Adrenal gland (tissue), 12 donors: ENCODE results near the gene ANP32A. TPM values are rescaled to one million over a fixed set of nuclear protein-coding genes. Genes with fewer than 3 reads are reported as not detected.

ENCODE experiments used
- DNase-seq, 7 donors: peaks; one replicate each; pipeline ENCODE4 v3.0.0-alpha.2; 2019 to 2020
- H3K27ac ChIP-seq, 5 donors: fragments of 200-600 bp; sonication (generic) in 4 of 5; 1 replicate in 3 of 5; 2 replicates in 2 of 5; pipeline versions ENCODE4 v1.5.1 to v1.8.0; 2016 to 2020; ENCODE audit warnings: mild to moderate bottlenecking in 1 of 5
- H3K27me3 ChIP-seq: fragments of 200-600 bp; 2 replicates; pipeline ENCODE4 v1.8.0; 2021
- H3K36me3 ChIP-seq, 2 donors: fragments of 200-600 bp; replicated peaks in 1 of 2; 1 replicate in 1 of 2; 2 replicates in 1 of 2; pipeline versions ENCODE4 v1.5.1 to v1.8.0; 2018 to 2022
- H3K4me1 ChIP-seq, 2 donors: fragments of 200-600 bp; replicated peaks in 1 of 2; 1 replicate in 1 of 2; 2 replicates in 1 of 2; pipeline versions ENCODE4 v1.5.1 to v1.8.0; 2018 to 2021
- H3K4me3 ChIP-seq, 4 donors: fragments of 200-600 bp; sonication (generic) in 3 of 4; one replicate each; pipeline ENCODE4 v1.5.1; 2016 to 2018
- H3K9me3 ChIP-seq, 3 donors: fragments of 200-600 bp; sonication (generic) in 1 of 3; replicated peaks in 1 of 3; 1 replicate in 2 of 3; 2 replicates in 1 of 3; pipeline versions ENCODE4 v1.5.1 to v1.8.0; 2016 to 2021
- CTCF ChIP-seq, 6 experiments: fragments of 450-650 bp in 4 of 6; fragments of 200-600 bp in 2 of 6; sonication (generic) in 1 of 6; IDR thresholded peaks; 1 replicate in 5 of 6; 2 replicates in 1 of 6; pipeline versions ENCODE4 v1.5.1 to v1.8.0; 2016 to 2021; ENCODE audit warnings: antibody characterized with exemption in 6 of 6, mild to moderate bottlenecking in 2 of 6, moderate library complexity in 1 of 6
- POLR2A ChIP-seq, 2 donors: fragments of 450-650 bp; IDR thresholded peaks; one replicate each; pipeline ENCODE4 v1.6.1; 2017; ENCODE audit warnings: antibody characterized with exemption in 2 of 2, mild to moderate bottlenecking in 2 of 2, moderate library complexity in 1 of 2
- WGBS, 4 donors: extraction: QIAGEN DNeasy Blood & Tissue Kit in 2 of 4; methylation state at CpG; one replicate each; pipeline versions ENCODE4 v1.1.5 to v1.1.7; 2013 to 2017; 5-methylcytosine and 5-hydroxymethylcytosine counted together
- intact Hi-C, 2 donors: fragments of 100-400 bp; cut with DNase I; formaldehyde crosslinking; loops; one replicate each; pipeline versions ENCODE4 v1.14.1 to v1.15.0; 2022 to 2023
- polyA plus RNA-seq, 3 donors: library from polyadenylated mRNA; stranded (reverse); fragments of 200-250 nt in 2 of 3; fragments of 350-450 nt in 1 of 3; fragmentation: Illumina TruSeq in 1 of 3; extraction: RNeasy Lipid Tissue Mini Kit (QIAGEN cat#74804) in 1 of 3; gene quantifications; one replicate each; pipeline ENCODE4 v1.2.3, GENCODE V29; 2013 to 2014
- total RNA-seq, 9 donors: library from RNA; depleted of rRNA in 4 of 9; stranded (reverse); fragments of >200 nt in 4 of 9; fragments of 120-200 nt in 1 of 9; fragmentation: NEBNext Ultra II Directional in 1 of 9; extraction: Animal tissue kit (Norgen Biotek cat#: 25700) in 1 of 9; gene quantifications; one replicate each; pipeline versions ENCODE4 v1.1.0 to v1.2.4, GENCODE V29; 2013 to 2023
- donor health status: healthy with polysubstance abuse.
- donor health status: Bipolar disorder and iron deficiency.
- donor health status: DM: yes; HTN: yes; CAD: no.
- donor health status: DM: no; HTN: no; CAD: no.
- donor health status: DM: no; HTN: no; CAD: no.
- donor health status: DM: yes; HTN: yes; CAD: no.

ANP32A gene
- total and polyA plus RNA-seq, 12 donors, result 44.5 to 170 (median 79.5) TPM

DNA sequence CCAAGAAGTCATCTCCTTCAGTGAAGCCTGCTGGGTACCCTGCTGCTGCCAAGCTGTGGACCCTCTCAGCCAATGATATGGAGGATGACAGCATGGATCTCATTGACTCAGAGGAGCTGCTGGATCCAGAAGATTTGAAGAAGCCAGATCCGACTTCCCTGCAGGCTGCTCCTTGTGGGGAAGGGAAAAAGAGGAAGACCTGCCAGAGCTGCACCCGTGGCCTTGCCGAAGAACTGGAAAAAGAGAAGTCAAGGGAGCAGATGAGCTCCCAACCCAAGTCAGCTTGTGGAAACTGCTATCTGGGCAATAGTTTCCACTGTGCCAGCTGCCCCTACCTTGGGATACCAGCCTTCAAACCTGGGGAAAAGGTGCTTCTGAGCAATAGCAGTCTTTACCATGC is 13.7 kb upstream of the ANP32A start:
- intact Hi-C loops, result loop anchor here in 1 of 2 donors (10.0 kb wide), 1 partner anchor 110 kb away; no protein-coding TSS in a partner anchor
- peaks cover 0 to 5% (median 4%) of the 10 kb centered on the region in 3 donors for H3K9me3 ChIP-seq
- no peaks in the 10 kb centered on the region for H3K4me1 ChIP-seq
- no peaks in the 10 kb centered on the region for H3K36me3 ChIP-seq
- no peak overlapping the region for H3K4me3 ChIP-seq
- peak in 1 of 7 donors; percentile 34 for DNase-seq
- 66 to 75% (median 69%) methylated on average over 3 of the region's 3 CpGs for WGBS, 4 donors
- H3K27me3 ChIP-seq, result peaks cover 13% of the 10 kb centered on the region
- TF ChIP-seq CTCF (IDR thresholded peaks at IDR 0.05) (no peak), POLR2A (IDR thresholded peaks at IDR 0.05) (no peak)
- H3K27ac ChIP-seq, result no peak overlapping the region

DNA sequence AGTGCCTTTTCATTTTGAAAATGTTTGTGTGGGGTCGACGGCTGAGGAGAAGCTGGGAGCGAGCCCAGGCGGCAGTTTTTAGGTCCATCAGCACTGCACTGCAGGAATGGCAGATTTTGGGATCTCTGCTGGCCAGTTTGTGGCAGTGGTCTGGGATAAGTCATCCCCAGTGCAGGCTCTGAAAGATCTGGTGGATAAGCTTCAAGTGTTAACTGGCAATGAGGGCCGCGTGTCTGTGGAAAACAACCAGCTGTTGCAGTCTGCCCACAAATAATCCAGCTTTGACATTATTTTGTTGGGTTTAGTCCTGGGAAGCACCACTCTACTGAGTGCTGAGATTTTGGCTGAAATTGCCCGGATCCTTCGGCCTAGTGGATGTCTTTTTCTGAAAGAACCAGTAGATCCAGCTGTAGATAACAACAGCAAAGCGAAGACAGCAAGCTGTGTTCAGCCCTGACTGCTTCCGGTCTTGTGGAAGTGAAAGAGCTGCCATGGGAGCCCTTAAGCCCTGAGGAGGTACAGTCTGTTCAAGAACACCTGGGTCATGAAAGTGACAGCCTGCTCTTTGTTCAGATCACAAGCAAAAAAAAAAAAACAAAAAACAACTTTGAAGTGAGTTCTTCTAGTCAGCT is 13.1 kb upstream of the ANP32A start:
- Histone ChIP-seq H3K27ac (no peak overlapping the region), H3K4me1 (no peaks in the 10 kb centered on the region), H3K27me3 (peaks cover 10% of the 10 kb centered on the region), H3K9me3 (peaks cover 0 to 5% (median 4%) of the 10 kb centered on the region in 3 donors), H3K4me3 (no peak overlapping the region), H3K36me3 (no peaks in the 10 kb centered on the region)
- intact Hi-C loops, result loop anchor here in 1 of 2 donors (10.0 kb wide), 1 partner anchor 109 kb away; no protein-coding TSS in a partner anchor
- no peak for DNase-seq
- TF ChIP-seq POLR2A (IDR thresholded peaks at IDR 0.05) (no peak), CTCF (IDR thresholded peaks at IDR 0.05) (no peak)
- WGBS, 4 donors, result 67 to 82% (median 76%) methylated on average over 8 to 10 of the region's 10 CpGs

DNA sequence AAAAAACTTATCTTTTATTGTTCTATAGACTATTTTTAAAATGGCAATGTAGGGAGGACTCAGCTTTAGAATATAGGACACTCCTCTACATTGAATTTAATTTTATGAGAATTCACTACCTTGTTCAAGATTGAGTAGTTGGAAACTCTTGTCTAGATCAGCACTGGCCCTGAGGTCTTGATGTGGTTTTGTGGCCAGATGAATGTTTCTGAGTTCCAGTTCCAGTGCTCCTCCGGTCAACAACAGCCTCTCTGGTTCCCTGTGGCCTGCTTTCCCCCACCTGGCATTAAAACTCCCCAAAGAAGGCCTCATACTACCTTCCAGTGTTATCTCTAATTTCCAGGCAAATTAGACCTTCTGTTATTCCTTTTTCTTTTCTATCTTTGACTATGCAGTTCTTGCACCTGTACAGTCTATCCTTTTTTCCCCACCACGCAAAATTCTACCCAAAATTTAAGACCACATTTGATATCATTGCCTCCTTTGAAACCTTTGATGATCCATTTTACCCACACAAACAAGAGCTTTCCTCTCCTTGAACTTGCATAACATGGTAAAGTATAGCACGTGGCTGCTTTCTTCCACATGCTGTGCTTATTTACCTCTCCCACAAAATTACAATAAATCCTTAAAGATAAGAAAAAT is 9.6 kb upstream of the ANP32A start:
- Histone ChIP-seq H3K36me3 (no peaks in the 10 kb centered on the region), H3K27ac (no peak overlapping the region), H3K4me1 (no peaks in the 10 kb centered on the region), H3K27me3 (peaks cover 3% of the 10 kb centered on the region), H3K4me3 (no peak overlapping the region), H3K9me3 (no peaks in the 10 kb centered on the region)
- no peak for DNase-seq
- 40 to 48% (median 46%) methylated on average over 3 of the region's 3 CpGs for WGBS, 4 donors
- TF ChIP-seq POLR2A (IDR thresholded peaks at IDR 0.05) (no peak), CTCF (IDR thresholded peaks at IDR 0.05) (no peak)
- intact Hi-C loops, result loop anchor here in 1 of 2 donors (10.0 kb wide), 1 partner anchor 105 kb away; no protein-coding TSS in a partner anchor

DNA sequence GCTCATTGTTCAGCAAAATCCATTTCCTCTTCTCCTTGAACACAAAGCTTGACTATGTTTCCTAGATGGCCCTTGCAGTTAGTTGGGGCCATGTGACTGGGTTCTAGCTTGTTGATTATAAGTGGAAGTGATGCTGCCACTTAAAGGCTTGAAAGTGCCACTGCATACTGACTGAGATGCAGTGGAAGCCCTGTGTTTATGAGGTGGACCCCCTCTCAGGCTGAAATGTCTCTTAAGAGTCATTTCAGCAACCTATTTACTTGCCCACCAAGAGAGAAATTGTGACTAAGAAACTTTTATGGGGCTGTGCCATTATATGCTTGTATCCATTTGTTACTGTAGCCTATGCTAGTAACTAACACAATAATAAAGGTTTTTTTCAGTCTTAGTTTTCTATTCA is 8.4 kb upstream of the ANP32A start:
- peak in 1 of 7 donors; percentile 24 for DNase-seq
- TF ChIP-seq POLR2A (IDR thresholded peaks at IDR 0.05) (no peak), CTCF (IDR thresholded peaks at IDR 0.05) (peak in 5 of 6 experiments; percentile 19 to 55 (median 46))
- Histone ChIP-seq H3K27me3 (peaks cover 3% of the 10 kb centered on the region), H3K4me1 (no peaks in the 10 kb centered on the region), H3K4me3 (no peak overlapping the region), H3K27ac (no peak overlapping the region), H3K36me3 (no peaks in the 10 kb centered on the region), H3K9me3 (no peaks in the 10 kb centered on the region)
- intact Hi-C loops, result no loop called here
